NCI-H146 treated with DMSO at 0.1 percent for 48 hours (cell line): ENCODE measurements around the gene CIT.

Source experiments
- DNase-seq: peaks from one replicate; lab custom pipeline; 2025; ENCODE audit not compliant: unreplicated experiment; lab: John Stamatoyannopoulos, UW

The CIT gene

DNA sequence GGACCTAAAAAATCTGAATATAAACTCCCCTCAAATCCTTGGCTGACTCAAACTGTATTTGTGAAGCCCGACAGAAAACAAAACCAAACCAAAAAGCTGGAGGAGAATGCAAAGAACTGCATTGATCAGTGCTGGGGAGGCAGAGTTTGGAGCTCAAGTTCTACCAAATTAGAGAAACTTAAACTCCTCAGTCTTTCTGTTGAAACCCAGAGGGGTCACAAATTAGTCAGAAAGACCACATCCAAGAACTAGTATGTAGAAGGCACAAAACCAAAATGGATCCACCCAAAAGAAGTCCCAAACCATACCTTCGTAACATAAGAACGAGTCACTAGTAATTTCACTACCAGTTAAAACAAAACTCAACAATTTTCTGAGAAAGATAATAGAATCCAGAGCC, 224.5 kb downstream of the CIT start:
- no peak for DNase-seq

DNA sequence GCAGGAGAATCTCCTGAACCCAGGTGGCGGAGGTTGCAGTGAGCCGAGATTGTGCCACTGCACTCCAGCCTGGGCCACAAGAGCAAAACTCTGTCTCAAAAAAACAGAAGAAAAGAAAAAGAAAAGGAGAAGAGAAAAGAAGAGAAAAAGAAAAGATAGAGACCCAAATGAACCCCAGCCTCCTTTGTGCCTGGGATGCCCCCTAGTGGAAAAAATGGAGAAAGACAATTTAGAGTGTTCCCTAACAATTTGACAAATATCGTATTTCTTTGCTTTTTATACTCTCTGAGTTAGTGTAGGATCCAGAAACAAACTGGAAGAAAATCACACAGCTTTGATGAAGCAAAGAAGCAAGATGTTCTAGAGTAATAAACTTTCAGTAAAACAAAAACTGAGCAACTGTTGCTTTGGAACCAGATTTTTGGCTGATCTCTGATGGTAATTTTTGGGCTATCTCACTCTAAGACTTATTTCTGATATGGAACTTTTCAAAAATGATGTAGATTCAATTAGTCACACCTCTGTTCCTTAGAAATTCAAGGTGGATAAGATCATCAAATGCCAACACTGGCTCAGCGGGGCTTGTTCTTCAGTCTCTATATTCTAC, 227.8 kb downstream of the CIT start:
- no peak for DNase-seq

DNA sequence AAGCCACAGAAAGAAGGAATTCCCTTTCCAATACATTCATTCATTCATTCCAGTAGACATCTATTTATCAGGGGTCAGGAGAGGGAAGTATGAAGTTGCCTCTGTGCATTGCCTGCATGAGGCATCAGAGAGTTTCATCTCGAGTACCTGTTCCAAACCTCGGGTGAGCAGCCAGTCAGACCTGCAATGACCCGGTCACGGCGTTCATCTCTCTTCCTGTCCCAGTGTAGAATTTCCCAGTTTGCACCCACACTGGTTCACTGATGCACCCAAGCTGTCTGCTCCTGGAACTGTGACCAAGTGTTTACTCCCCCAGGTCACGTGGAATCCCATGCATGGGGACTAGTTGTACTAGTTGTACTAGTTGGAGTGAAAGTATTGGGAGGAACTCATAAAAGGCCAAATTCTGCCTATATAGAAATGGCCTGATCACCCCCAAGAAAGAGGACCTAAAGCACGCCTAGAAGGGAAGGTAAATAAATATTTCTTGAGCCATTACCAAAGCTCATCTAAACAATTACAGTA, 231.5 kb downstream of the CIT start:
- no peak for DNase-seq

DNA sequence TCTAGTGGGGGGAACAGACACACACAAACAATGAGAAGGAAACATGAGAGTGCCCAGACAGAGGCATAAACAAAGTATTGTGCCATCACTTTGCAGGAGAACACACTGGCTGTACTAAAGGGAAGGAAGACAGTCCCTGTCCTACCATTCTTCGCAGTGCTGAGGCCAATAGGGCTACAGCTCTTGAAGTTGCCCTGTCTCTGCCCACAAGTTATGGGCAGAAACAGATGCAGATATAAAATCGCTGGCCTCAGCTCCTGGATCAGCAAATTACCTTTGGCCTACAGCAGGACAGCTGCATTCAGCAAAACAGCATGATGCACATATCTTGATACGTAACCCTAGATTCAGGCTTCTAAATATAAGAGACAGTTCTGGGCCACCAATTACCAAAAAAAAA, 232.2 kb downstream of the CIT start:
- DNase-seq, result no peak

DNA sequence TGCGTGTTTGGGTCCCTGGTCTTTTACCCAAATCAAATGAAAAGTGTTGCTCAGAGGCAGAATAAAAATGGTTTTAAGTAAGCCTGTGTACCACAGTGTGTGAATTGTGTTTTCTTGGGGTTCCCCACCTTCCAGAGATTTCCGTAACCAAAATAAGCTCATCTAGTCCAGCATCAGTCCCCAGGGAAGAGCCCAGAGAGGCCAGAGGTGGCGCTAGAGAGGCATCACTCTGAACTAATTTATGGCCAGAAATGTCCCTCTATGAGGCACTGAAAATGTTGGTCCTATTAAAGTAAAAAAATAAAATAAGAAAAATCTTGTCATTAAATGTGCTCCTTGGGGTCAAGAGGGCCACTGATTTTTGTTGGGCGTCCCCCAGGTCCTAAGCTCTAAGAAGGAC, 234.1 kb downstream of the CIT start:
- no peak for DNase-seq
